Ectodermal cell (in vitro differentiated cells): Measurements from ENCODE around the gene ERGIC1.

Experiments used
- H3K27ac ChIP-seq: 2 replicates; pipeline ENCODE4 v1.7.0; 2013; ENCODE audit warnings: mild to moderate bottlenecking, low read depth, low read length; ENCODE audit not compliant: insufficient read depth, poor library complexity, severe bottlenecking
- H3K27me3 ChIP-seq: 2 replicates; pipeline ENCODE4 v1.7.0; 2013; ENCODE audit warnings: mild to moderate bottlenecking, low read length; ENCODE audit not compliant: insufficient read depth, control insufficient read depth, poor library complexity, severe bottlenecking
- H3K36me3 ChIP-seq: one replicate; pipeline ENCODE4 v1.7.0; 2013; ENCODE audit warnings: low read length; ENCODE audit not compliant: control insufficient read depth, insufficient read depth
- H3K4me1 ChIP-seq: one replicate; pipeline ENCODE4 v1.7.0; 2013; ENCODE audit warnings: low read length; ENCODE audit not compliant: control insufficient read depth, insufficient read depth
- H3K4me3 ChIP-seq: 2 replicates; pipeline ENCODE4 v1.7.0; 2013; ENCODE audit warnings: low read depth, low read length, control low read depth; ENCODE audit not compliant: insufficient read depth
- H3K9me3 ChIP-seq: 2 replicates; pipeline ENCODE4 v1.7.0; 2013; ENCODE audit warnings: mild to moderate bottlenecking, low read length, moderate library complexity; ENCODE audit not compliant: control insufficient read depth
- WGBS, 2 experiments: methylation state at CpG; one replicate each; pipeline ENCODE4 v1.1.7; 2013; ENCODE audit warnings: missing lambda C conversion rate in 2 of 2; 5-methylcytosine and 5-hydroxymethylcytosine counted together

The ERGIC1 gene

DNA sequence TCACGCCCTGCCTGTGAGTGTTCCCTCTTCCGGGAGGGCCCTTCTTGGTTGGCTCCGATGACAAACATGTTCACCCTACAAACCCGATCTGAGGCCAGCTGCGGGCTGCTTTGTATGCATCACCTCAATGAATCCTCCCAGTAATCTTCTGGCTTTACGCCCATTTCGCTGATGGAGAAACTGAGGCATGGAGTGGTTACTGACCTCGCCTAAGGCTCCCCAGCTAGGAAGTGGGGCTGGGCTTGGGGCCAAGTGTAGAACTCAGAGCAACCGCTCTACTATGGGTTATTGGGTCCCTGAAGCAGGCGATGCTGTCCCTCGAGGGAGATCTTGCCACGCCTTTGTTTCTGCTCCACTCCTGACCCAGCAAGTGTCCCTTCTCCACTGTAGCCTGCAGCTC, 86.9 kb downstream of the ERGIC1 start:
- Histone ChIP-seq H3K4me1 (no peaks in the 10 kb centered on the region), H3K27me3 (no peaks in the 10 kb centered on the region), H3K4me3 (no peak overlapping the region), H3K36me3 (peaks cover 5% of the 10 kb centered on the region), H3K27ac (no peak overlapping the region), H3K9me3 (no peaks in the 10 kb centered on the region)
- WGBS, 2 experiments = 95% methylated on average over 12 of the region's 12 CpGs

DNA sequence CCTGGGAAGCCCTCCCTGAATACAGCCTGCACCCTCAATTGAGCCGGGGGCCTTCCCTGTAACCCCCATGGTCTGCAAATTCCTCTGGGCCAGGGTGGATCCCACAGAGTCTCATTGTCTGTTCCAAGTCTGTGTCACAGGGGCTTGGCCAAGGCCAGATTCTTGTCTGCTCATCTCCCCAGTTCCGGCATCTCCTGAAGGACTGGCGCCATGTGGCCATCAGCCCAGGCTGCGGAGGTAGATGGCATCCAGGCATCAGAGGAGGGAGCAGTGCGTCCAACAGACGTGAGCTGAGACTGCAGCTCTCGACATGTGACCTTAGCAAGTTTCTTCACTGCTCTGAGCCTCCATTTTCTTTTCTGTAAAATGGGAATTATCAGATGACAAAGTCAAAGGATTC, 87.9 kb downstream of the ERGIC1 start:
- Histone ChIP-seq H3K4me1 (no peaks in the 10 kb centered on the region), H3K36me3 (no peaks in the 10 kb centered on the region), H3K27ac (no peak overlapping the region), H3K9me3 (no peaks in the 10 kb centered on the region), H3K27me3 (no peaks in the 10 kb centered on the region), H3K4me3 (no peak overlapping the region)
- 94 to 96% methylated on average over 7 of the region's 7 CpGs for WGBS, 2 experiments

DNA sequence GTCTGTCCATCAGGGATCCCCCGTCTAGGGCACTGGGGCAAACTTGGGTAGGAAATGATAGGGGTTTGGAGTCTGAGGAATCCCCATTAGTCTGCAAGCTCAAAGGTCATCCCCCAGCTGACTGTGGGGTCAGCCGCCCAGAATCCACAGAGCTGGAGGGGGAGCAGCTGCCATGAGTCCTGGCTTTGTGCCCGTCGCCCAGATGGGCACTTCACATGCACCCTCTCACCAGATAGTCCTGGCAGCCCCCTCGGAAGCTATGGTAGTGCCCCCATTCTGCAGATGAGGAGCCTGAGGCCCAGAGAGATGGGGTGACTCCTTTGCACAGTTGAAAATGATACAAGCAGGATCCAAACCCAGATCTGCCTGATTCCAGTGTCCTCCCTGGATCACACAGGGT, 89.5 kb downstream of the ERGIC1 start:
- Histone ChIP-seq H3K4me1 (no peaks in the 10 kb centered on the region), H3K36me3 (no peaks in the 10 kb centered on the region), H3K27me3 (no peaks in the 10 kb centered on the region), H3K4me3 (no peak overlapping the region), H3K27ac (no peak overlapping the region), H3K9me3 (no peaks in the 10 kb centered on the region)
- 92 to 94% methylated on average over 5 of the region's 5 CpGs for WGBS, 2 experiments

DNA sequence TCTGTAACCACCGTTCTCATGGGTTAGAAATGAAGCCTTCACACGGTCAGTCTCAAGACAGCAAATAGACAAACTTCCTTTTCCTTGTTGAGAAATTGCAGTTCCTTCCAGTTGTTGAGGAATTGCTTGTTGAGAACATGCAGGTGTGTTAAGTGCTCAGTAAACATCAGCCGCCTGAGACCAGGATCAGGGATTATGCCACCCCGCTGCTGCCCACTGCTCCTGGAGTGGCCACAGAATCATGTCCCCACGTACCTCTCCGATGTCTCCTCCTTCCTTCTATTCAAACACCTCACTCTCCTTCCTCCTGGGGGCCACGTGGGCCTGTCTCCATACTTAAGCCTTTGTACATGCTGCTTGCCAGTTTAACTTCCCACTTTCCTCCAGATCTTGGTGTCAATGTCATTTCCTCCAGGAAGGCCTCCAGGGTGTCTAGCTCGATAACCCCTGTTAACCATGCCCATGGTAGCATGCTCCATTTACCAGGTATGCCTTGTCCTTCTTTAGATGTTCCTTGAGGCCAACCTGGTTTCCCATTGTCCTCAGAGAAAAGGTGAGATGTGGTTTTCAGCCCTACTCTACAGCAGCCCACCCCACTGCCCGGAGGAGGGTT, 91.4 kb downstream of the ERGIC1 start:
- H3K36me3 ChIP-seq = no peaks in the 10 kb centered on the region
- H3K4me3 ChIP-seq = no peak overlapping the region
- no peaks in the 10 kb centered on the region for H3K9me3 ChIP-seq
- WGBS, 2 experiments = 91 to 95% methylated on average over 8 of the region's 9 CpGs
- no peaks in the 10 kb centered on the region for H3K4me1 ChIP-seq
- H3K27me3 ChIP-seq = no peaks in the 10 kb centered on the region
- no peak overlapping the region for H3K27ac ChIP-seq

DNA sequence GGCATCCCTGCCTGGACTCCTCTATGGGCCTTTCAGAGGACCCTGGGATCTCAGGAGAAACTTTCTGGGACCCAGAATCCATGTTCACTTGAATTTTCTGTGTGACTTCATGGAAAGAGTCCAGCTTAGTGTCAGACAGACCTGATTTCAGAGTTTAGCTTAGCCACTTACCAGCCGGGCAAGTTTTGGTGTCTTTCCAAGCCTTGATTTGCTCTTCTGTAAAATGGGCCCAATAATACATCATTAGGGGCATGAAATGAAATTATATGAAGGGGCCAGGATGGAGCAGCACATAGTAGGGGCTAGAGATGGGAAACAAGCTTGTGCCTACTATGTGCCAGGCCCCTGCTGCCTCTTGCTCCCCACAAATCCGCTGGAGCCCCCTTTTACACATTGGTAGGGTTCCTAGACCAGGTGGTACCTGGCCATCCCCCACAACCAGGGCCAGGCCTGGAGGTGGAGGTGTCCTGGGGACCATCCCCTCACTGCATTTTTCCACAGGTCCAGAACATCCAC, 92.0 kb downstream of the ERGIC1 start:
- H3K4me1 ChIP-seq = no peaks in the 10 kb centered on the region
- no peaks in the 10 kb centered on the region for H3K36me3 ChIP-seq
- 88 to 95% methylated on average over 2 of the region's 2 CpGs for WGBS, 2 experiments
- H3K9me3 ChIP-seq = no peaks in the 10 kb centered on the region
- no peak overlapping the region for H3K4me3 ChIP-seq
- no peak overlapping the region for H3K27ac ChIP-seq
- no peaks in the 10 kb centered on the region for H3K27me3 ChIP-seq

DNA sequence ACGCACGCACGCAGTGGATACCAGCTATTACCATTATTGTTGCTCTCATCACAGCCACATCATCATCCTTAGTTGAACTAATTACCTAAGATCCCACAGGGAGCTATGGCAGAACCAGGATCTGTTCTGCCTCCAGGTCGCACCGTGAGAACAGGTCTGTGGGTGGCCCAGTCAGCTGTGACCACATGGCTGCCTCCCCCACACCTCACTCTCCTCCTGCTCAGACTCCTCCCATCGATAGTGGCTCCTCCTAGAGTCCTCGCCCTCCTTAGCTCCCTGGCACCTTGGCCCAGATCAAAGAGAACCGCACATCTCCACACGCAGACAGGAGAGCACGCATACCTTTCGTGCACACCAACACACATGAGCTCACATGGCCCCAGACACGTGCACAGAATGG, 92.7 kb downstream of the ERGIC1 start:
- no peak overlapping the region for H3K4me3 ChIP-seq
- no peaks in the 10 kb centered on the region for H3K4me1 ChIP-seq
- H3K27me3 ChIP-seq = no peaks in the 10 kb centered on the region
- H3K27ac ChIP-seq = no peak overlapping the region
- H3K36me3 ChIP-seq = no peaks in the 10 kb centered on the region
- no peaks in the 10 kb centered on the region for H3K9me3 ChIP-seq
- whole genome bisulfite sequencing, 2 experiments = 90% methylated on average over 12 of the region's 12 CpGs

DNA sequence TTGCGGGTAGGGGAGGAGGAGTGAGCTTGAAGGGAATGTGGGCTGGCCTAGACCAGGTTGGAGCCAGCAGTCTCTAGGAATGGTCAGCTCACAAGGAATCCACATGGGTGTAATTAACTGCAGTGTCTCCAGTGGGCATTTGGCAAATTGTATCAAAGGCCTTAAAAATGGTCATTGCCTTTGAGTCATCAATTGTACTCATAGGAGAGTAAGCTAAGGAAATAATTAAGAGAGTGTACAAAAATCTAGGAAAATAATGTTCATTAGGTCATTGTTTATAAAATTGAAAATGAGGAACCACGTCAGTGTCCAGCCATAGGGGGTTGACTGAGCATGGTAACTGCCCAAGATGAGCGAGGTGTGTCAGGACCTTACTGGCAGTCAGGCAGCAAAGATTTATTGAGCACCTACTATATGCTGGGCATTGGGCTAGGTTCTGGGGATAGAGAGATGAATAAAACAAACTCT, 95.4 kb downstream of the ERGIC1 start:
- no peaks in the 10 kb centered on the region for H3K27me3 ChIP-seq
- H3K4me1 ChIP-seq = no peaks in the 10 kb centered on the region
- no peaks in the 10 kb centered on the region for H3K9me3 ChIP-seq
- no peaks in the 10 kb centered on the region for H3K36me3 ChIP-seq
- H3K4me3 ChIP-seq = no peak overlapping the region
- WGBS, 2 experiments = 91 to 93% methylated on average over 3 of the region's 3 CpGs
- no peak overlapping the region for H3K27ac ChIP-seq

DNA sequence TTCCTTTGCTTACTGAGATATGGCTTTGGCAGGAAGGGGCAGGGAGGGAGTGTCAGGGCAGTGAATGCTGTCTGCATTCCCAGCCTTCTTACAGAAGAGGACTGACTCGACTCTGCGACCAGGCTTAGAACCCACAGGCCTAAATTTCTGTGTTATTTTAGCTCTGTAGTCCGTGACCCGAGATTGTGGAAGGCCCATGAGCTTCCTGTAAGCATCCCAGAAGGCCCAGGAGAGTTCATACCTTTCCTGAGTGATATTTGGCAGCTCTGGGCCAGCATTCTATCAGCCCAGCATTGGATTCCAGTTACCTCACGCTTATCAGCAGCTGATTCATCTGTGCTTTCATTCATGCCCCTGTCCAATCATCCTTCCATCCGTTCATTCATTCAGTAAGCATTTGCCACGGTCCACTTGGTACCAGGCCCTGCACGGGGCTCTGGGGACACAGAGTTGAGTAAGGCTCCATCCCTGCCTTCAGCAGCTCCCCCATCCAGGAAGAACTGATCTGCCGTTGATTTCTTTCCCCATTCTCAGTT, 97.0 kb downstream of the ERGIC1 start:
- no peaks in the 10 kb centered on the region for H3K27me3 ChIP-seq
- H3K4me3 ChIP-seq = no peak overlapping the region
- WGBS, 2 experiments = 92% methylated on average over 9 of the region's 9 CpGs
- no peaks in the 10 kb centered on the region for H3K36me3 ChIP-seq
- H3K27ac ChIP-seq = no peak overlapping the region
- no peaks in the 10 kb centered on the region for H3K4me1 ChIP-seq
- H3K9me3 ChIP-seq = no peaks in the 10 kb centered on the region

DNA sequence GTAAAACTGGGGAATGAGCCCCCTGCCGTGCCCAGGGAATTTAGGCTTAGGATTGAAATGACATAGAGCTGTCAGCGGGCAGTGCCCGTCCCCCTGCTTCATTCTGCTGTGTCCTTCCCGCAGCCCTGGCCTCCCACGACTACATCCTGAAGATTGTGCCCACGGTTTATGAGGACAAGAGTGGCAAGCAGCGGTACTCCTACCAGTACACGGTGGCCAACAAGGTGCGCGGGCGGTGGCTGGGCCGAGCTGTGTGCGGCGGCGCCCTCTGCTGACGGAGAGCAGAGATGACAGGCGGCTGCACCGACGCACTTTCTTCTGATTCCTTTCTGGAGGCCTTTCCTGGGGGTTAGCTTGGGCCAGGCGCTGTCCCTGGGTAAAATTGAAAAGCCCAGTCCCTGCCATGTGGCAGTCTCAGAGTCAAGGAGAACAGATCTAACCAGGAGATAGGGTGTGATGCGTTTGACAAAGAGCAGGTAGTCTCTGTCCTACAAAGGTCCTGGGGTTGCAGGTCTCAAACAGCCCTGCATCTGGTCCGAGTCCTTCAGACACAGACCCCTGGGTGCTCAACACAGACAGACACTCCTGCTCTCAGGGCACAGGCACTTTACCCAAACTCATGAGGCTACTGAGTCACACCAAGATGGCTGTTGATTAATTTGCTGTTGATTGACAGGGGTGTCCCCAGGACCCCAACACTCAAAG, 98.4 kb downstream of the ERGIC1 start:
- Histone ChIP-seq H3K4me1 (no peaks in the 10 kb centered on the region), H3K9me3 (no peaks in the 10 kb centered on the region), H3K36me3 (no peaks in the 10 kb centered on the region), H3K27ac (no peak overlapping the region), H3K4me3 (no peak overlapping the region), H3K27me3 (no peaks in the 10 kb centered on the region)
- WGBS, 2 experiments = 18 to 21% methylated on average over 22 of the region's 22 CpGs

DNA sequence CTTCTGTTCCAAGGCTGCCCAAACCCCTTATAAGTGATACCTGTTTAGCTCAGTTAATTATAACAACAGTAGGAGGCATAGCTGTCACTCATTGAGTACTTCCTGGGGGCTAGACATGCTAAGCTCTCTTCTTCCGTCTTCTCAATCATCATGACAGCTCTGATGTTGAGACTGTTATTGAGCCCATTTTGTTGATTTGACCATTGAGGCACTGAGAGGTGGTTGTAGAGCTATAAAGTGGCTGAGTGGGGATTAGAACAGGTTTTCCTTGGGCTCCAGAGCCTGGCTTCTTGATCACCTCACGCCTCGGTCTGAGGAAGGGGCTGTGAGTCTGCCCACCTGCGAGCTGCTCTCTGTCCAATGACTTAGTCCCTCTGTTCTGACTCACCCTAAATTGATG, 99.2 kb downstream of the ERGIC1 start:
- 91 to 97% methylated on average over 4 of the region's 4 CpGs for WGBS, 2 experiments
- Histone ChIP-seq H3K9me3 (no peaks in the 10 kb centered on the region), H3K27me3 (no peaks in the 10 kb centered on the region), H3K4me3 (no peak overlapping the region), H3K27ac (no peak overlapping the region), H3K4me1 (no peaks in the 10 kb centered on the region), H3K36me3 (peaks cover 6% of the 10 kb centered on the region)
